Mesendoderm (in vitro differentiated cells): ENCODE measurements around the gene P2RX2.

Experiments used
- DNase-seq: peaks from one replicate; pipeline ENCODE4 v3.0.0; 2013
- H2AK5ac ChIP-seq: 2 replicates; pipeline ENCODE4 v1.6.1; 2013; ENCODE audit warnings: low read length, inconsistent platforms
- H2BK120ac ChIP-seq: 2 replicates; pipeline ENCODE4 v1.6.1; 2013; ENCODE audit warnings: low read depth, mild to moderate bottlenecking, low read length, moderate library complexity, mixed read lengths
- H2BK15ac ChIP-seq: replicated peaks from 2 replicates; pipeline ENCODE4 v1.6.1; 2013; ENCODE audit warnings: low read depth, mild to moderate bottlenecking, moderate library complexity
- H2BK5ac ChIP-seq: 2 replicates; pipeline ENCODE4 v1.6.1; 2013; ENCODE audit warnings: low read length, inconsistent platforms
- H3K18ac ChIP-seq: 2 replicates; pipeline ENCODE4 v1.6.1; 2013; ENCODE audit warnings: mild to moderate bottlenecking, low read length, mixed read lengths
- H3K23ac ChIP-seq: one replicate; pipeline ENCODE4 v1.6.1; 2013; ENCODE audit warnings: low read length
- H3K27ac ChIP-seq: 2 replicates; pipeline ENCODE4 v1.5.1; 2013; ENCODE audit warnings: low read depth, mild to moderate bottlenecking, inconsistent platforms, low read length, moderate library complexity
- H3K27me3 ChIP-seq: 2 replicates; pipeline ENCODE4 v1.6.1; 2013; ENCODE audit warnings: low read length, control low read depth, mild to moderate bottlenecking, inconsistent platforms; ENCODE audit not compliant: insufficient read depth, poor library complexity
- H3K36me3 ChIP-seq: 2 replicates; pipeline ENCODE4 v1.6.1; 2013; ENCODE audit warnings: low read length, inconsistent platforms; ENCODE audit not compliant: control insufficient read depth, insufficient read depth
- H3K4ac ChIP-seq: one replicate; pipeline ENCODE4 v1.6.1; 2013; ENCODE audit warnings: low read depth, mild to moderate bottlenecking, low read length, moderate library complexity
- H3K4me1 ChIP-seq: 2 replicates; pipeline ENCODE4 v1.6.1; 2013; ENCODE audit warnings: low read depth, low read length, inconsistent platforms; ENCODE audit not compliant: control insufficient read depth
- H3K4me2 ChIP-seq: 2 replicates; pipeline ENCODE4 v1.6.1; 2013; ENCODE audit warnings: low read length
- H3K4me3 ChIP-seq: 2 replicates; pipeline ENCODE4 v1.5.1; 2013; ENCODE audit warnings: mild to moderate bottlenecking, low read length
- H3K56ac ChIP-seq: one replicate; pipeline ENCODE4 v1.6.1; 2013; ENCODE audit warnings: low read length
- H3K79me1 ChIP-seq: 2 replicates; pipeline ENCODE4 v1.6.1; 2013; ENCODE audit warnings: low read length, inconsistent platforms
- H3K79me2 ChIP-seq: 2 replicates; pipeline ENCODE4 v1.6.1; 2013; ENCODE audit warnings: mild to moderate bottlenecking, low read length; ENCODE audit not compliant: control insufficient read depth, insufficient read depth
- H3K9ac ChIP-seq: 2 replicates; pipeline ENCODE4 v1.6.1; 2013; ENCODE audit warnings: low read length, inconsistent platforms
- H4K5ac ChIP-seq: one replicate; pipeline ENCODE4 v1.6.1; 2013; ENCODE audit warnings: low read length
- H4K8ac ChIP-seq: one replicate; pipeline ENCODE4 v1.6.1; 2013; ENCODE audit warnings: low read depth, mild to moderate bottlenecking, control low read depth, low read length, moderate library complexity
- WGBS: extraction: QIAGEN DNeasy Blood & Tissue Kit; methylation state at CpG from one replicate; pipeline ENCODE4 v1.1.7; 2013; ENCODE audit warnings: low lambda C conversion rate, missing lambda C conversion rate; ENCODE audit not compliant: insufficient coverage; ENCODE audit errors: extremely low coverage; 5-methylcytosine and 5-hydroxymethylcytosine counted together

Gene P2RX2

GRCh38 chr12:132620113-132620898 is 1.7 kb downstream of the P2RX2 start:
- H3K27ac ChIP-seq: no peak overlapping the region
- no peak overlapping the region for H3K4ac ChIP-seq
- H3K79me2 ChIP-seq: no peaks in the 10 kb centered on the region
- no peaks in the 10 kb centered on the region for H3K79me1 ChIP-seq
- no peak overlapping the region for H3K4me2 ChIP-seq
- H3K9ac ChIP-seq: no peak overlapping the region
- H2BK15ac ChIP-seq: no peak overlapping the region
- no peak overlapping the region for H3K18ac ChIP-seq
- H3K56ac ChIP-seq: no peak overlapping the region
- H3K4me3 ChIP-seq: no peak overlapping the region
- no peaks in the 10 kb centered on the region for H3K4me1 ChIP-seq
- H2BK120ac ChIP-seq: no peak overlapping the region
- peaks cover 10% of the 10 kb centered on the region for H3K27me3 ChIP-seq
- DNase-seq: no peak
- peaks cover 5% of the 10 kb centered on the region for H3K36me3 ChIP-seq
- no peak overlapping the region for H2AK5ac ChIP-seq
- H4K8ac ChIP-seq: no peak overlapping the region
- no peak overlapping the region for H2BK5ac ChIP-seq
- H3K23ac ChIP-seq: no peak overlapping the region
- H4K5ac ChIP-seq: no peak overlapping the region
- no CpG with 5 or more reads among the region's 29 CpGs for WGBS

GRCh38 chr12:132620899-132621656 is 2.5 kb downstream of the P2RX2 start:
- no peak overlapping the region for H3K4me2 ChIP-seq
- H3K4me1 ChIP-seq: no peaks in the 10 kb centered on the region
- no peak for DNase-seq
- no peak overlapping the region for H2AK5ac ChIP-seq
- H2BK15ac ChIP-seq: no peak overlapping the region
- H3K18ac ChIP-seq: no peak overlapping the region
- no peak overlapping the region for H2BK5ac ChIP-seq
- no peak overlapping the region for H3K9ac ChIP-seq
- no peak overlapping the region for H3K4me3 ChIP-seq
- no peak overlapping the region for H3K56ac ChIP-seq
- H3K79me2 ChIP-seq: no peaks in the 10 kb centered on the region
- no peak overlapping the region for H2BK120ac ChIP-seq
- H3K4ac ChIP-seq: no peak overlapping the region
- no peak overlapping the region for H4K5ac ChIP-seq
- no peak overlapping the region for H4K8ac ChIP-seq
- no CpG with 5 or more reads among the region's 28 CpGs for WGBS
- no peak overlapping the region for H3K27ac ChIP-seq
- peak overlapping the region; percentile 50 for H3K23ac ChIP-seq
- peaks cover 10% of the 10 kb centered on the region for H3K27me3 ChIP-seq
- peaks cover 12% of the 10 kb centered on the region for H3K36me3 ChIP-seq
- no peaks in the 10 kb centered on the region for H3K79me1 ChIP-seq

- DNase-seq: no peak
- no CpG with 5 or more reads among the region's 21 CpGs for WGBS
- no peak overlapping the region for H2AK5ac ChIP-seq
- H3K4me3 ChIP-seq: no peak overlapping the region
- H3K4me1 ChIP-seq: no peaks in the 10 kb centered on the region
- no peak overlapping the region for H3K18ac ChIP-seq
- H3K79me1 ChIP-seq: no peaks in the 10 kb centered on the region
- no peak overlapping the region for H3K9ac ChIP-seq
- no peak overlapping the region for H2BK5ac ChIP-seq
- H3K27me3 ChIP-seq: peaks cover 8% of the 10 kb centered on the region
- no peak overlapping the region for H4K8ac ChIP-seq
- no peak overlapping the region for H3K27ac ChIP-seq
- H3K4ac ChIP-seq: no peak overlapping the region
- H2BK120ac ChIP-seq: no peak overlapping the region
- no peak overlapping the region for H3K56ac ChIP-seq
- H2BK15ac ChIP-seq: no peak overlapping the region
- H3K4me2 ChIP-seq: no peak overlapping the region
- H3K36me3 ChIP-seq: peaks cover 12% of the 10 kb centered on the region
- H4K5ac ChIP-seq: no peak overlapping the region
- H3K23ac ChIP-seq: no peak overlapping the region
- no peaks in the 10 kb centered on the region for H3K79me2 ChIP-seq
These were observed 3.3 kb downstream of the P2RX2 start for GRCh38 chr12:132621657-132622435.

- Histone ChIP-seq H2BK120ac (no peak overlapping the region), H2AK5ac (no peak overlapping the region), H3K79me1 (no peaks in the 10 kb centered on the region), H3K4me3 (no peak overlapping the region), H3K4me1 (no peaks in the 10 kb centered on the region), H3K27me3 (peaks cover 3% of the 10 kb centered on the region), H3K56ac (no peak overlapping the region), H3K23ac (no peak overlapping the region), H3K4me2 (no peak overlapping the region), H3K18ac (no peak overlapping the region), H2BK5ac (no peak overlapping the region), H2BK15ac (no peak overlapping the region), H4K8ac (no peak overlapping the region), H3K27ac (no peak overlapping the region), H3K36me3 (peaks cover 12% of the 10 kb centered on the region), H3K9ac (no peak overlapping the region), H3K4ac (no peak overlapping the region), H3K79me2 (no peaks in the 10 kb centered on the region), H4K5ac (no peak overlapping the region)
- peak; percentile 35 for DNase-seq
- WGBS: no CpG with 5 or more reads among the region's 11 CpGs
These were observed 4.0 kb downstream of the P2RX2 start for GRCh38 chr12:132622437-132623071.

- no CpG with 5 or more reads among the region's 25 CpGs for WGBS
- no peak for DNase-seq
- H3K27ac ChIP-seq: no peak overlapping the region
These were observed 4.7 kb downstream of the P2RX2 start for GRCh38 chr12:132623072-132623869.

More at GRCh38 chr12:132623072-132623869, 4.7 kb downstream of the P2RX2 start:
- Histone ChIP-seq H3K56ac (no peak overlapping the region), H3K18ac (no peak overlapping the region), H4K8ac (no peak overlapping the region), H3K79me2 (no peaks in the 10 kb centered on the region), H2AK5ac (no peak overlapping the region), H3K79me1 (no peaks in the 10 kb centered on the region), H3K27me3 (no peaks in the 10 kb centered on the region), H4K5ac (no peak overlapping the region), H3K36me3 (peaks cover 12% of the 10 kb centered on the region), H3K4me3 (no peak overlapping the region), H3K9ac (no peak overlapping the region), H3K4ac (no peak overlapping the region), H3K4me1 (no peaks in the 10 kb centered on the region), H2BK5ac (no peak overlapping the region), H2BK15ac (no peak overlapping the region), H3K23ac (no peak overlapping the region), H2BK120ac (no peak overlapping the region), H3K4me2 (no peak overlapping the region)
